Germinal center (tissue), 1 donor: ENCODE results near the gene RYR3.

Source experiments
- DNase-seq: peaks from one replicate; pipeline ENCODE4 v3.0.0; 2012; ENCODE audit warnings: mixed read lengths, low spot score

The RYR3 gene

GRCh38 chr15:33710748-33711147 lies 400.0 kb downstream of the RYR3 start:
- no peak for DNase-seq

DNA sequence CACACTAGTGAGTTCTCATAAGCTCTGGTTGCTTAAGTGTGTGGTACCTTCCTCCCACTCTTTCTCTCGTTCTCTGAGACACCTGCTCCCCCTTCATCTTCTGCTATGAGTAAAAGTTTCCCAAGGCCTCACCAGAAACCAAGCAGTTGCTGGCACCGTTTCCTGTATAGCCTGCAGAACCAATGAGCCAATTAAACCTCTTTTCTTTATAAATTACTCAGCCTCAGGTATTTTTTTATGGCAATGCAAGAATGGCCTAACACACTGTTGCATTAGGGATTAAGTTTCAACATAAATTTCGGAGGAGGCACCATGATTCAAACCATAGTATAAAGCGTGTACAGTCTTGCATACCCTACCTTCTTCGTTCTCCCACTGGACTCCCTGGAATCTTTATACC lies 405.3 kb downstream of the RYR3 start:
- no peak for DNase-seq

- no peak for DNase-seq
These were observed 410.2 kb downstream of the RYR3 start for GRCh38 chr15:33720952-33721351.

DNA sequence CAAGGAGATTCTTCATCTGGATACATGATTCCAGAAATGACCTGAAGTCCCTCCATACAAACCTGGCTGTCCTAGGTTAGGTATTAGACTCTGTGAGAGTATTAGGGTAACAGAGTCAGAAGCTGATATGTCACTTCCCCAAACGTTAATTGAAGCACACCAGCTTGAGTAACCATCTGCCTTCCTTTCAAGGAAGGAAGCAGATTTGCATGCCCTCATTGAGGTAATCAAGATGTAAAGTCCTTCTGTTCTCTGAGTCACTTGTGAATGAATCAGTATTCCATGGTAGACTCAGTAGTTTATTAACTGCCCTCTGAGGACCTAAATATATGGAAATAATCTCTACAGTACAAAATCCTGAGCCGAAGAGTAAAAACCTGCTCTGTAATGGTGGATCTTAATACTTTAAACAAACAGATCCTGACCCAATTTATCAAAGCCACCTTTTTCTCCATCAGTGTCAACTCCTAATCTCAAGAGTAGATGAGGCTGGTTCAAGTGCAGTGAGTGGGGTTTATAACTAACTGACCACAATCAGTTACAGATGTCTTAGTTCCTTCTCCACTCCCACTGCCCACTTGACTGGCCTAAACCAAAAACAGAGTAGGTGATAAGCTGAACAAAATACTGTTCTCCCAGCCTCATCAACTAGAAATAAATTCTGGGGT lies 411.4 kb downstream of the RYR3 start:
- DNase-seq: peak; percentile 31

DNA sequence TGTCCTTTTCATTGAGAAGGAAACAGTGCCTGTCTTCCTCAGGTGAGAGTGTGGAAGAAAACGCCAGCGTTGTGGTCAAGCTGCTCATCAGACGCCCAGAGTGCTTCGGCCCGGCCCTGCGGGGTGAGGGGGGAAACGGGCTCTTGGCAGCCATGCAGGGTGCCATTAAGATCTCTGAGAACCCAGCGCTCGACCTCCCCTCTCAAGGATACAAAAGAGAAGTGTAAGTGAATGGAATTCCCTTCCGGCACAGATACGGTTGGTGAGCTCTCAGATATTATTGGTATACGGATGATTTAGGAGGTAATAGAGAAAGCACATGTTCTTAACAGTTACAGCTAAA lies 411.9 kb downstream of the RYR3 start:
- no peak for DNase-seq

GRCh38 chr15:33724321-33725036 lies 413.7 kb downstream of the RYR3 start:
- no peak for DNase-seq

GRCh38 chr15:33729653-33730052 lies 418.9 kb downstream of the RYR3 start:
- no peak for DNase-seq

GRCh38 chr15:33730815-33731214 lies 420.0 kb downstream of the RYR3 start:
- no peak for DNase-seq

GRCh38 chr15:33735143-33735542 lies 424.4 kb downstream of the RYR3 start:
- no peak for DNase-seq

DNA sequence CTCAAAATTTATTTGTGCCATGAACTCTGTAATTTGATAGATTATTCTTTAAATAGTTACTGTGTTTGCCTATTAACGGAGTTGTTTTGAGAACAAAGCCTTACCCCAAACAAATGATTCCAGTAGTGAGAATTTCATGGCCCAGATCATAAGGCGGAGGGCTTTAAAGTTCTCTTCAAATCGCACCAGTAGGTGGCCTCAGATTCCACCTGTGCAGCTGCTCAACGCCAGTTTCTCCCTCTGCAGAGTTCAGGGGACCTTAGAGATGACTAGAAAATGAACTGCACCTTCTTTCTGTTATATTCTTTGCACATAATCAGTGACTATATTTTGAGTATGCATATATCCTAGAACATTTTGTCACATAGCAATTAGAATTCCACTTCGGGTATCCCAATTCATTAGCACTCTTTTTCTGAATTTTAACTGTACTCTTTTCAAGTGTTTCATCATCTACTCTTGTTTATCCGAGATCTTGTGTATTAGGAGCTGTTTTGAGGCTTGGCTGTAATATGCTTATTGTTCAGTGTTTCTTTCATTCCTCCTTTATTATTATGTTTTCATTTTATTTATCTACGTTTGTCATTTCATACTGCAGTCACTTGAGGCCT lies 425.0 kb downstream of the RYR3 start:
- DNase-seq: no peak

DNA sequence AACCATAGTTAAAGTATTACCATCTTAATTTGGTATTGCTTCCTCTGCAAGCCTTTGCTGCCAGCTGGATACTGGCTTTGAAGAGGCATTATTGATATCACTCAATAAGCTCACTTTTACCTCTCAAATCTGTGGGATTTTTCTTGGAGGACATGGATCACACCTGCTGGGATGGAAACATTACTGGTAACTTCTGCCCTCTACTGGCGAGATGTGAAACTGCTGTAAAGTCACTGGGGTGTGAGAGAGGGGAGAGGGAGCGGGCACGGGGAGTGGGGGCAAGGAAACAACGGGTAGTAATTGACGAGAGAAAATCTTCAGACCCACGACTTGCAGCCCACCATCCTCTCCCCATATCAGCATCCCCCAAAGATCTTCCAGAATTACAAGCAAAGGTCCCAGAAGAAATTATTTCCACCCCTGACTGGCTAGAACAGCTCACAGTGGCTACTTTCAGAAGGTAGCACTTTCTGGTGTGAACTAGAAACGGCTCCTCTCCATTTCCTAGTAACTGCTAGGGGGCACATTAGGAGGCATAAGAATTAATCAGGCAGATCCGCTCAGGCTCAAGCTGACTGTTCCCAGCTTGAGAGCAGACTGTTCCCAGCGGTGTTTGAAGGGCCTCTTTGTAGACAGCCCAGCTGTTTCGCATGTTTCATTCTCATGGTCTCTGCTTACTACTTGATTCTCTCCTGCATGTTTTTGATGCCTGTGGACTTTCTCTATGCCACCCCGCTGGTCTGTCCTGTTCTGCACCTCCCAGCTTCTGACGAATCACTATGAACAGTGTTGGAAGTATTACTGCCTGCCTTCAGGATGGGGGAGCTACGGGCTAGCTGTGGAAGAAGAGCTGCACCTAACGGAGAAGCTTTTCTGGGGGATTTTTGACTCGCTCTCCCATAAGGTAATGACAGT lies 427.2 kb downstream of the RYR3 start:
- DNase-seq: peak; percentile 33

DNA sequence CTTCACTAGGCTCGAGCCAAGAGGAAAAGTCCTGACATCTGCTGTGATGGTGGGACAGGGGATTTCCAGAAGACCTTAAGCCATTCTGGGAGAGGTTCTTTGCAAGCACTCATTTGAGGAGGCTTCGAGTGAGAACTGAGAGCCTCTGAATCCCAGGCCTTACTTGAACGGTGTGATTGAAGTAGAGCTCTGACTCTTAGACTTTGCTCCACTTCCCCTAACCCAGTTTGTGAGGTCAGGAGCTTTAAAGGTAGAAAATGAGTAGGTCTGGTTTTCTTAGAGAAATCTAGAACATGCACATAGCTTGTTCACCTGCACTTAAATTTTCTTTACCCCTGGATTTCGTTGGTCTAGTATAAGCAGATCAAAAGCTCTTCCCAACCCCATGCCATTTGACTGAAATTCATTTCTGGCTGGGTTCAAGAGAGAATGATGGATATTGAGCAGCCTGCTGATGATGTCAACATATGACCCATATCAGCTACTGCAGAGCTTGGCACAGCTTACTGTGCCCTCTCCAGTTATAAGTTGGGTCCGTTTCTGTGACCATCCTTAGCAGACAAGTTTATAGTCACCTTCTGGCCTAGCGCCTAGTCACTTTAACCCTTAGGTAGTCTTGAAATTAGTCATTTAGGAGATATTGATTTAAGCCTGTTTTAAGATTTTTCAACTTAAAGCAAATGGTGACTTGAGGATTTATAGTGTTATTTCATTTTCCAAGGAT lies 428.3 kb downstream of the RYR3 start:
- DNase-seq: no peak

DNA sequence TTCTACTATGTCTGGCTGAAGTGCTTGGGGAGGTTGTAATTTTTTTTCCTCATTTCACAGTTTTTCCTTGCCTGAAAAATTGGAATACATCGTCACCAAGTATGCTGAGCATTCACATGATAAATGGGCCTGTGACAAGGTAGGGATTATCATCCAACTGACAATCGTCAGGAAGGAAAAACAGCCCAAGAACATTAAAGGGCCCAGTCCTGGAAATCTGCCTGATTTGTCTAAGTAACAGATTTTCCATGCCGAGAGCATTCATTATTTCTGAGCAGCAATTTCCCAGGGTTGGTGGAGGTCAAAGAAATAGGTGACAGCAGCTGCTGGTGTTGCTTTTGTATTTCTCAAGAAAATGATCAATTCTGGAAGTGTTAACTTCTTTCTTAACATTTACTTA lies 431.5 kb downstream of the RYR3 start:
- no peak for DNase-seq

DNA sequence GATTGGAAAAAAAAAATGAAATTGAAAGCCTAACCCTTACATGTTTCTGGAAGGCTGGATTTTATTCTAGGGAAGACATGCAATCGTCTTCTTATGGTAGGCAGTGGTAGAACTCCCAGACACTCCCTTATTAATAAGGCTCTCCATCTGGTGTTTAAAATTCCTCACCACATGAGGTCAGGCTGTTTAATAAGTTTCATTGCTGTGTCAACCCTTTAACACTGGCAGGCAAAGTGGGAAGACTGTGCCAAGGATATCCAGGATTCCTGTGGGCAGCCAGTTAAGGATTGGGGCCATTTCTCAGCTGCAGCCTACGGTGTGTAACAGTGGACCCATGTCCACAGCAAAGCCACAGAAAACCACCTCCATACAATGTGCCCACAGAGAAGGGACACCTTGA lies 432.0 kb downstream of the RYR3 start:
- DNase-seq: no peak

DNA sequence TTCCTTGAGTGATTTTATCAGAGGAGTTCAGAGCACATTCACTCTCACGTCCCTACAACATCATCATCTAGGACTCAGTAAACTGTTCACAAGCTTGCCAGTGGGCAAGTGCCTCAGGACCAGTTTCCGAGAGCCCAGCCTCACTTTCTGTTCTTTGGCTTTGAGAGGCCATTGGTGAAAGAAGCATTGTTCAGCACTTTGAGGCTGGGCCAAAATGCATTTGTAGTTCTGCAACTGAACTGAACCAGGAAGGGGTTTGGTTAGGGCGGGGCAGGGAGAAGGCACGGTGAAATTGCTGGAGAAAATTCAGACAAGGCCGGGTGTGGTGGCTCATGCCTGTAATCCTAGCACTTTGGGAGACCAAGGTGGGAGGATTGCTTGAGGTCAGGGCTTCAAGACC lies 435.4 kb downstream of the RYR3 start:
- no peak for DNase-seq

GRCh38 chr15:33753012-33753411 lies 442.2 kb downstream of the RYR3 start:
- DNase-seq: no peak

GRCh38 chr15:33754242-33754641 lies 443.5 kb downstream of the RYR3 start:
- no peak for DNase-seq

DNA sequence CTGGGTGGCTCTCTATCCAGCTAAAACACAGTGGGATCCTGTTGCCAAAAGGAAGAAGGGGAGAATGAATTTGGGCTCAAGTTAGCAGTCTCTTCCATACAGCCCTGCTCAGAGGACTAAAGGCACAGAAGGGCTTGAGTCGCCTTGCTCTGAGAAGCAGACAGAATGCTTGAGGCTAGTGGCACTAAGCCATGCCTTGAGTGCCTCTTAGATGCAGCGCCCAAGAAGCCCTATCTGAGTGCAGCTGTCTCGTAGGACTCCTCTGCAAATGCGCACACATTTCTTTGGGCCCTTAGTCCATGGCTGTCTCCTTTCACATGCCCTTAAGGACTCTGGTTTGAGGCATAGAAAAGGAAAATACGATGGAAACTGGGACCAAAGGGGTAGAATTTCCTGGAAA lies 446.2 kb downstream of the RYR3 start:
- no peak for DNase-seq

DNA sequence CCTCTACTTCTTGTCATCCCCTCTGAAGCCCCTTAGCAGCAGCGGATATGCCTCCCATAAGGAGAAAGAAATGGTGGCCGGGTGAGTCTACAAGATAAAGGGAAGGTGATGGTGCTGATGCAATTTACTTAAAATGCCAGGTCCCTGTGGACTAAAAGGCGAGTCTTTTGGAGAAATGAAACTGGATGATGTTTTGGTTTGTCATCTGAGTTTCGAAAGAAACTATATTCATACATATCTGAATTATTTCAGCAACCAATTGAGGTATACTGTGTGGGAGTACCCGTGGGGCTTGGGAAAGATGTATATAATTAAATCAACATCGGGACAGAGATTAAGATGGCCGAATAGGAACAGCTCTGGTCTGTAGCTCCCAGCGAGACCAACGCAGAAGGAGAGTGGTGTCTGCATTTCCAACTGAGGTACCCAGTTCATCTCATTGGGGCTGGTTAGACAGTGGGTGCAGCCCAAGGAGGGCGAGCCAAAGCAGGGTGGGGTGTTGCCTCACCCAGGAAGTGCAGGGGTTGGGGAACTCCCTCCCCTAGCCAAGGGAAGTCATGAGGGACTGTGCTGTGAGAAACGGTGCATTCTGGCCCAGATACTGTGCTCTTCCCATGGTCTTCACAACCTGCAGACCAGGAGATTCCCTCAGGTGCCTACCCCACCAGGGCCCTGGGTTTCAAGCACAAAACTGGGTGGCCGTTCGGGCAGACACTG lies 446.9 kb downstream of the RYR3 start:
- no peak for DNase-seq

DNA sequence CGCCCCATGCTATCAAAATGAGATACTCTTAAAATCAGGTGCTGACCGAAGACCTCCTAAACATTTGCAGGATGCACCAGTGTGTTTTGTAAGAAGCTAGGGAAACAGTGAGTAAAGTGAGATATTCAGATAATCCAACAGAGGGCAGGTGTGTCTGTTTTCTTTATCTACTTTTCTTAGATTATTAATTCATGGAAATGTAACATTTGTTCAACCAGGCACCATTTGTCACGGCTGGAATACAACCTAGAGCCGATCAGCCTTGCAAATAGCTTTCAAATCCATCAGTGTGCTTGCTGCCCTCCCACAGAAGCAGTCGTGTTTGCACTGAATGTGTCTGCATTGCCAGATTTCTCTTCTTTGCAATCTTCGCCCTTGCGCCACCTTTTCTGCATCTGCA lies 455.6 kb downstream of the RYR3 start:
- no peak for DNase-seq

- DNase-seq: no peak
These were observed 458.0 kb downstream of the RYR3 start for GRCh38 chr15:33768670-33769190.
